Activated CD8-positive, alpha-beta memory T cell treated with anti-CD3 and anti-CD28 coated beads, Interleukin-2, amount 50 U/mL, for 1 hour (primary cell): ENCODE results near the gene KCNC4.

Source experiments
- DNase-seq: peaks from one replicate; pipeline ENCODE4 v3.0.0-alpha.2; 2020; ENCODE audit errors: extremely low read depth

KCNC4 gene

GRCh38 chr1:110254604-110255391, 44.7 kb downstream of the KCNC4 start:
- no peak for DNase-seq

- no peak for DNase-seq
These were observed 45.3 kb downstream of the KCNC4 start for GRCh38 chr1:110255392-110255787.

- DNase-seq, result no peak
These were observed 48.6 kb downstream of the KCNC4 start for GRCh38 chr1:110258734-110259133.

GRCh38 chr1:110259770-110260169, 49.7 kb downstream of the KCNC4 start:
- no peak for DNase-seq
